Trophoblast cell (in vitro differentiated cells and primary cell): ENCODE measurements around the gene SLC5A3.
A peak's percentile ranks its signal among the peaks of the same experiment; 100 is the strongest.

Experiments used
- DNase-seq, 2 donors: peaks; one replicate each; pipeline ENCODE4 v3.0.0-alpha.2; 2016
- H2AFZ ChIP-seq: 2 replicates; pipeline ENCODE4 v1.6.1; 2013; ENCODE audit warnings: low read length, moderate library complexity, mild to moderate bottlenecking; ENCODE audit not compliant: insufficient read depth, poor library complexity
- H2AK5ac ChIP-seq: 2 replicates; pipeline ENCODE4 v1.6.1; 2013; ENCODE audit warnings: mild to moderate bottlenecking, low read length
- H2BK120ac ChIP-seq: 2 replicates; pipeline ENCODE4 v1.6.1; 2013; ENCODE audit warnings: low read length, mild to moderate bottlenecking, moderate library complexity; ENCODE audit not compliant: insufficient read depth, poor library complexity
- H2BK12ac ChIP-seq: 2 replicates; pipeline ENCODE4 v1.6.1; 2013; ENCODE audit warnings: mild to moderate bottlenecking, low read length, moderate library complexity
- H2BK5ac ChIP-seq: 2 replicates; pipeline ENCODE4 v1.6.1; 2013; ENCODE audit warnings: low read length, low read depth, moderate library complexity, mild to moderate bottlenecking; ENCODE audit not compliant: poor library complexity
- H3K14ac ChIP-seq: 2 replicates; pipeline ENCODE4 v1.6.1; 2013; ENCODE audit warnings: mild to moderate bottlenecking, low read length
- H3K18ac ChIP-seq: 2 replicates; pipeline ENCODE4 v1.6.1; 2013; ENCODE audit warnings: mild to moderate bottlenecking, low read length
- H3K23ac ChIP-seq: 2 replicates; pipeline ENCODE4 v1.6.1; 2013; ENCODE audit warnings: low read length
- H3K27ac ChIP-seq: 2 replicates; pipeline ENCODE4 v1.5.1; 2013; ENCODE audit warnings: low read depth, mild to moderate bottlenecking, inconsistent platforms, low read length, moderate library complexity
- H3K27me3 ChIP-seq: 2 replicates; pipeline ENCODE4 v1.6.1; 2013; ENCODE audit warnings: inconsistent platforms, mild to moderate bottlenecking, low read length, moderate library complexity; ENCODE audit not compliant: insufficient read depth
- H3K36me3 ChIP-seq, 2 experiments: 1 replicate in 1 of 2; 2 replicates in 1 of 2; pipeline ENCODE4 v1.6.1; 2013; ENCODE audit warnings: low read length in 2 of 2, mild to moderate bottlenecking in 2 of 2, moderate library complexity in 1 of 2; ENCODE audit not compliant: insufficient read depth in 2 of 2, control insufficient read depth in 1 of 2
- H3K4ac ChIP-seq: 2 replicates; pipeline ENCODE4 v1.6.1; 2013; ENCODE audit warnings: low read depth, mild to moderate bottlenecking, low read length, moderate library complexity
- H3K4me1 ChIP-seq, 2 experiments: 1 replicate in 1 of 2; 2 replicates in 1 of 2; pipeline ENCODE4 v1.6.1; 2013; ENCODE audit warnings: low read length in 2 of 2, mild to moderate bottlenecking in 2 of 2, moderate library complexity in 1 of 2; ENCODE audit not compliant: insufficient read depth in 2 of 2, control insufficient read depth in 1 of 2
- H3K4me2 ChIP-seq: 2 replicates; pipeline ENCODE4 v1.6.1; 2013; ENCODE audit warnings: inconsistent platforms, mild to moderate bottlenecking, low read length, moderate library complexity
- H3K4me3 ChIP-seq: 2 replicates; pipeline ENCODE4 v1.5.1; 2013; ENCODE audit warnings: mild to moderate bottlenecking, low read depth, low read length, inconsistent platforms
- H3K79me1 ChIP-seq: one replicate; pipeline ENCODE4 v1.6.1; 2013; ENCODE audit warnings: low read length
- H3K79me2 ChIP-seq: 2 replicates; pipeline ENCODE4 v1.6.1; 2013; ENCODE audit warnings: low read length, mild to moderate bottlenecking; ENCODE audit not compliant: control insufficient read depth, insufficient read depth, poor library complexity
- H3K9ac ChIP-seq: 2 replicates; pipeline ENCODE4 v1.6.1; 2013; ENCODE audit warnings: mild to moderate bottlenecking, low read length
- H3K9me3 ChIP-seq: 2 replicates; pipeline ENCODE4 v1.6.1; 2013; ENCODE audit warnings: low read depth, mild to moderate bottlenecking, control low read depth, inconsistent platforms, low read length; ENCODE audit not compliant: insufficient read depth
- H4K12ac ChIP-seq: 2 replicates; pipeline ENCODE4 v1.6.1; 2013; ENCODE audit warnings: low read depth, mild to moderate bottlenecking, low read length, moderate library complexity
- H4K8ac ChIP-seq: 2 replicates; pipeline ENCODE4 v1.6.1; 2013; ENCODE audit warnings: low read depth, mild to moderate bottlenecking, low read length, moderate library complexity
- H4K91ac ChIP-seq: one replicate; pipeline ENCODE4 v1.6.1; 2013; ENCODE audit warnings: low read depth, mild to moderate bottlenecking, low read length, moderate library complexity
- WGBS: extraction: QIAGEN DNeasy Blood & Tissue Kit; methylation state at CpG from one replicate; pipeline ENCODE4 v1.1.7; 2013; ENCODE audit warnings: missing lambda C conversion rate; ENCODE audit not compliant: insufficient read length, insufficient coverage; ENCODE audit errors: extremely low coverage; 5-methylcytosine and 5-hydroxymethylcytosine counted together

The SLC5A3 gene

GRCh38 chr21:34061983-34062382 is 11.4 kb upstream of the SLC5A3 start:
- no peaks in the 10 kb centered on the region for H3K79me1 ChIP-seq
- no peak overlapping the region for H3K23ac ChIP-seq
- H3K27me3 ChIP-seq = no peaks in the 10 kb centered on the region
- no peaks in the 10 kb centered on the region for H3K4me1 ChIP-seq
- H4K8ac ChIP-seq = no peak overlapping the region
- no peak overlapping the region for H2BK120ac ChIP-seq
- H3K36me3 ChIP-seq = no peaks in the 10 kb centered on the region
- H2AFZ ChIP-seq = no peak overlapping the region
- H3K79me2 ChIP-seq = no peaks in the 10 kb centered on the region
- no peak overlapping the region for H4K91ac ChIP-seq
- no peak overlapping the region for H3K14ac ChIP-seq
- H3K4me3 ChIP-seq = no peak overlapping the region
- WGBS = no CpG with 5 or more reads among the region's 3 CpGs
- H2AK5ac ChIP-seq = no peak overlapping the region
- H3K9ac ChIP-seq = no peak overlapping the region
- H3K18ac ChIP-seq = no peak overlapping the region
- DNase-seq = peak in 1 of 2 donors; percentile 44
- no peak overlapping the region for H4K12ac ChIP-seq
- no peak overlapping the region for H2BK12ac ChIP-seq
- no peaks in the 10 kb centered on the region for H3K9me3 ChIP-seq
- no peak overlapping the region for H3K27ac ChIP-seq
- H3K4ac ChIP-seq = no peak overlapping the region
- no peak overlapping the region for H2BK5ac ChIP-seq
- H3K4me2 ChIP-seq = no peak overlapping the region

DNA sequence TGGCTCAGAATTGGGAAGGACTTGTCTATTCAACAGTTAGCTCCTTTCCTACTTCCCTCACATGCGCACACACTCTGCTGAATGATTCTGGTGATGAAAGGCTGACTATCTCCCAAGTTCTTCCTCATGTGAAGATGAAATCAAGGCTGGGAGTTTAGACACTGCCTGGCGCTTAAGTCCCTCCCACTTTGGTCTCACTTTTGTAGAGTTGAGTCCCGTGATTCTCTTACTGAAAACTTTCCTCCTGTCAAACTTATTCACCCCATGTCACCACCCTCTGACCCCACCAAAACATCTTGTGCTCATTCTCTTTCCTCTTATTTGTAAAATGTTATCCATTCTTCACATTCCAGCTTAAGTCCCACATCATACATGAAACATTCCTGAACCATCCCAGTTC is 8.4 kb upstream of the SLC5A3 start:
- Histone ChIP-seq H2BK120ac (no peak overlapping the region), H3K9ac (no peak overlapping the region), H3K4me1 (no peaks in the 10 kb centered on the region), H3K18ac (no peak overlapping the region), H3K79me1 (no peaks in the 10 kb centered on the region), H3K4me2 (no peak overlapping the region), H3K36me3 (no peaks in the 10 kb centered on the region), H3K4ac (no peak overlapping the region), H3K9me3 (no peaks in the 10 kb centered on the region), H4K12ac (no peak overlapping the region), H2BK12ac (no peak overlapping the region), H3K14ac (no peak overlapping the region), H3K79me2 (no peaks in the 10 kb centered on the region), H4K91ac (no peak overlapping the region), H2AK5ac (no peak overlapping the region), H3K4me3 (no peak overlapping the region), H4K8ac (no peak overlapping the region), H3K27me3 (no peaks in the 10 kb centered on the region), H2AFZ (no peak overlapping the region), H3K27ac (no peak overlapping the region), H3K23ac (no peak overlapping the region), H2BK5ac (no peak overlapping the region)
- WGBS = no CpG with 5 or more reads among the region's 3 CpGs
- no peak for DNase-seq

GRCh38 chr21:34071683-34072082 is 1.7 kb upstream of the SLC5A3 start:
- no peak overlapping the region for H3K18ac ChIP-seq
- H3K36me3 ChIP-seq = no peaks in the 10 kb centered on the region
- no peak overlapping the region for H3K27ac ChIP-seq
- H3K9ac ChIP-seq = no peak overlapping the region
- H3K14ac ChIP-seq = no peak overlapping the region
- H2BK12ac ChIP-seq = no peak overlapping the region
- H4K8ac ChIP-seq = no peak overlapping the region
- no peak overlapping the region for H3K4me3 ChIP-seq
- WGBS = no CpG with 5 or more reads among the region's 9 CpGs
- H4K12ac ChIP-seq = no peak overlapping the region
- H3K9me3 ChIP-seq = no peaks in the 10 kb centered on the region
- no peak overlapping the region for H4K91ac ChIP-seq
- H3K79me1 ChIP-seq = peaks cover 19% of the 10 kb centered on the region
- H3K79me2 ChIP-seq = peaks cover 14% of the 10 kb centered on the region
- no peak overlapping the region for H2BK5ac ChIP-seq
- H2AFZ ChIP-seq = no peak overlapping the region
- no peak overlapping the region for H3K4ac ChIP-seq
- no peak for DNase-seq
- no peak overlapping the region for H3K23ac ChIP-seq
- peaks cover 4 to 6% of the 10 kb centered on the region in 2 experiments for H3K4me1 ChIP-seq
- no peak overlapping the region for H2BK120ac ChIP-seq
- no peak overlapping the region for H2AK5ac ChIP-seq
- H3K27me3 ChIP-seq = no peaks in the 10 kb centered on the region
- H3K4me2 ChIP-seq = no peak overlapping the region

DNA sequence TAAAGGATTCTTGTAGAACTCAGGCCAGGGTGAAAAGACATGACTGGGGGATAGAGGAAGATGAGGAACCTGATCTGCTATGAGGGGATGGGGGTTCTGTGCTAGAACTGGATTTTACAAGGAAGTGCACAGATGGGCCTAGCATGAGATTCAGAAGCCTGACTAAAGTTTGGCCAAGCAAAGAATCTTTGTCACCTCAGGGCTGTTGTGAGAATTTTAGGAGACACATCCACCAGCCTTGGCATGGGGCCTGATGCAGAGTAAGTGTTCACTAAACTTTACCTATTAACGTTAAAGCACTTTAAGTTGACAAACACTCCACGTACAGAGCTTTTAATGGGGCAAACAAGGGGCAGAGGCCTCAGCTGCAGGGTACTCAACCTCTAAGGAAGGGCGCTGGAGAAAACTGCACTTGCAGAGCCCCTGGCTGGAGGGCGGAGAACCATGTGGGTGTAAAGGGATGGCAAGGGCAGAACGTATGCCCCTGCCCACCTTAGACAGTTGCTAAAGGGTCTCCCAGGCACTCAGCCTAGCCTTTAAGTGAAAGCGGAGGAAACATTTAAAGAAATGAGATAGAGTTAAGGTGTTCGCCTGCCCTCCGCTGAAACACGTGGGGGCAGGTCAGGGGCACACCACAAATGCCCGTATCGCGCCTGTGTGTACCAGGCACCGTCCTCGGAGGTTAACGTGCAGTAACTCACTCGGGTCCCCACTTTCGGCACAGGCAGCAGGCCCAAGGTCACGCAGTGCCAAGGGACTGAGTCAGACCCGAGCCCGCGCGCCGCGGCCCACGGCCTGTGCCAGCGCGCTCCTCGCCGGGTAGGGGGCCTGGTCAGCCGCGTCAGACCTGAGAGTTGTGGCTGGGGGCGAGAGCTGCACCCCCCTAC is 990 bp upstream of the SLC5A3 start:
- WGBS = no CpG with 5 or more reads among the region's 32 CpGs
- peak overlapping the region; percentile 90 for H4K12ac ChIP-seq
- H4K91ac ChIP-seq = peak overlapping the region; percentile 97
- no peak overlapping the region for H3K23ac ChIP-seq
- no peaks in the 10 kb centered on the region for H3K9me3 ChIP-seq
- H4K8ac ChIP-seq = peak overlapping the region; percentile 87
- H3K4ac ChIP-seq = peak overlapping the region; percentile 87
- no peaks in the 10 kb centered on the region for H3K36me3 ChIP-seq
- peak overlapping the region; percentile 95 for H2AFZ ChIP-seq
- H3K27me3 ChIP-seq = no peaks in the 10 kb centered on the region
- peak overlapping the region; percentile 28 for H3K9ac ChIP-seq
- H3K27ac ChIP-seq = peak overlapping the region; percentile 78
- H3K14ac ChIP-seq = peak overlapping the region; percentile 95
- H2BK5ac ChIP-seq = peak overlapping the region; percentile 68
- H3K4me2 ChIP-seq = peak overlapping the region; percentile 87
- peak overlapping the region; percentile 1 for H2BK12ac ChIP-seq
- H3K79me2 ChIP-seq = peaks cover 14% of the 10 kb centered on the region
- peaks cover 19% of the 10 kb centered on the region for H3K79me1 ChIP-seq
- H3K4me3 ChIP-seq = peak overlapping the region; percentile 74
- H3K4me1 ChIP-seq = peaks cover 4 to 6% of the 10 kb centered on the region in 2 experiments
- H2AK5ac ChIP-seq = peak overlapping the region; percentile 43
- peak overlapping the region; percentile 97 for H3K18ac ChIP-seq
- peak overlapping the region; percentile 87 for H2BK120ac ChIP-seq
- peak in 1 of 2 donors; percentile 16 for DNase-seq
